H1 (cell line): ENCODE results near the gene NPNT. TPM values are rescaled to one million over a fixed set of nuclear protein-coding genes. Genes with fewer than 3 reads are reported as not detected.

ENCODE experiments used
- CTCF ChIA-PET: fragments of 300-600 bp; sonication (Branson Sonifier 250); formaldehyde crosslinking; loops from one replicate; lab custom pipeline; 2021; ENCODE audit not compliant: partially characterized antibody; lab: Charles Lee
- POLR2A ChIA-PET: fragments of 300-600 bp; sonication (Branson Sonifier 250); formaldehyde crosslinking; loops from one replicate; lab custom pipeline; 2021; ENCODE audit warnings: inconsistent platforms; ENCODE audit not compliant: partially characterized antibody; lab: Charles Lee
- DNase-seq, 2 experiments: peaks; one replicate each; pipeline versions ENCODE4 v3.0.0 to v3.0.0-alpha.2; 2010 to 2022; ENCODE audit warnings: low spot score in 2 of 2, low read depth in 1 of 2, mixed read lengths in 1 of 2
- FAIRE-seq: peaks from 2 replicates; lab custom pipeline; 2011; peaks lifted over from hg19 to GRCh38; lab: Jason Lieb, UNC
- H2AFZ ChIP-seq: 2 replicates; pipeline ENCODE4 v1.8.1; 2012; ENCODE audit warnings: low read length, inconsistent platforms
- H2AK5ac ChIP-seq: 2 replicates; pipeline ENCODE4 v1.6.1; 2013; ENCODE audit warnings: low read depth, low read length
- H2BK120ac ChIP-seq: replicated peaks from 2 replicates; pipeline ENCODE3; 2013; ENCODE audit warnings: low read depth, low read length, inconsistent platforms
- H2BK12ac ChIP-seq: 2 replicates; pipeline ENCODE4 v1.6.1; 2013; ENCODE audit warnings: low read depth, low read length
- H2BK15ac ChIP-seq: 2 replicates; pipeline ENCODE4 v1.6.1; 2013; ENCODE audit warnings: low read length
- H2BK20ac ChIP-seq: 2 replicates; pipeline ENCODE4 v1.6.1; 2013; ENCODE audit warnings: low read length
- H2BK5ac ChIP-seq: 2 replicates; pipeline ENCODE4 v1.6.1; 2013; ENCODE audit warnings: low read depth, low read length
- H3K14ac ChIP-seq: 2 replicates; pipeline ENCODE4 v1.6.1; 2013; ENCODE audit warnings: inconsistent platforms; ENCODE audit not compliant: insufficient read length
- H3K18ac ChIP-seq: 2 replicates; pipeline ENCODE4 v1.6.1; 2013; ENCODE audit warnings: low read length; ENCODE audit errors: extremely low read depth
- H3K23ac ChIP-seq: 2 replicates; pipeline ENCODE4 v1.6.1; 2013; ENCODE audit warnings: inconsistent platforms; ENCODE audit not compliant: insufficient read length
- H3K23me2 ChIP-seq: 2 replicates; pipeline ENCODE4 v1.6.1; 2013; ENCODE audit warnings: low read depth, low read length
- H3K27ac ChIP-seq: 2 replicates; pipeline ENCODE4 v1.6.1; 2011; ENCODE audit warnings: low read depth, low read length, inconsistent platforms
- H3K27me3 ChIP-seq, 4 experiments: replicated peaks in 1 of 4; 1 replicate in 1 of 4; 2 replicates in 3 of 4; pipeline versions ENCODE4 v1.6.1 to v1.8.1; 2011 to 2013; ENCODE audit warnings: low read length in 3 of 4, mild to moderate bottlenecking in 3 of 4, inconsistent platforms in 2 of 4, mixed read lengths in 2 of 4, moderate library complexity in 1 of 4; ENCODE audit not compliant: control insufficient read depth in 3 of 4, insufficient read depth in 3 of 4; ENCODE audit errors: extremely low read depth in 1 of 4
- H3K36me3 ChIP-seq, 4 experiments: 2 replicates each; pipeline versions ENCODE4 v1.6.1 to v1.8.1; 2011 to 2013; ENCODE audit warnings: mild to moderate bottlenecking in 4 of 4, low read length in 3 of 4, moderate library complexity in 2 of 4, control low read depth in 1 of 4, inconsistent platforms in 1 of 4; ENCODE audit not compliant: insufficient read depth in 4 of 4, control insufficient read depth in 2 of 4
- H3K4ac ChIP-seq: replicated peaks from 2 replicates; pipeline ENCODE3; 2013; ENCODE audit warnings: low read length, low read depth, mixed read lengths, inconsistent platforms; ENCODE audit not compliant: insufficient read length
- H3K4me1 ChIP-seq, 4 experiments: replicated peaks in 1 of 4; 1 replicate in 1 of 4; 2 replicates in 3 of 4; pipeline versions ENCODE4 v1.6.1 to v1.8.1; 2011 to 2013; ENCODE audit warnings: low read length in 3 of 4, inconsistent platforms in 2 of 4, mixed read lengths in 1 of 4; ENCODE audit not compliant: insufficient read depth in 4 of 4, control insufficient read depth in 3 of 4
- H3K4me2 ChIP-seq, 2 experiments: 2 replicates each; pipeline versions ENCODE4 v1.6.1 to v1.8.1; 2011 to 2013; ENCODE audit warnings: low read depth in 2 of 2, low read length in 2 of 2, control low read depth in 1 of 2, inconsistent platforms in 1 of 2, mild to moderate bottlenecking in 1 of 2; ENCODE audit not compliant: insufficient read depth in 1 of 2
- H3K4me3 ChIP-seq, 4 experiments: fragments of 200-600, 300-600 bp in 1 of 4; sonication (generic), shearing (Covaris generic), sonication (Bioruptor Twin) in 1 of 4; 2 replicates each; pipeline versions ENCODE4 v1.5.1 to v1.8.1; 2011 to 2016; ENCODE audit warnings: low read length in 4 of 4, low read depth in 3 of 4, control low read depth in 2 of 4, inconsistent platforms in 2 of 4, mild to moderate bottlenecking in 2 of 4, mixed read lengths in 1 of 4, moderate library complexity in 1 of 4; ENCODE audit not compliant: insufficient read depth in 2 of 4; ENCODE audit errors: extremely low read depth in 1 of 4
- H3K56ac ChIP-seq: replicated peaks from 2 replicates; pipeline ENCODE3; 2013; ENCODE audit warnings: low read depth, mild to moderate bottlenecking, mixed read lengths, low read length, inconsistent platforms; ENCODE audit not compliant: insufficient read length
- H3K79me1 ChIP-seq: 2 replicates; pipeline ENCODE4 v1.6.1; 2013; ENCODE audit warnings: low read depth, low read length, control low read depth
- H3K79me2 ChIP-seq, 2 experiments: 2 replicates each; pipeline versions ENCODE4 v1.6.1 to v1.8.1; 2012 to 2013; ENCODE audit warnings: low read length in 2 of 2, mild to moderate bottlenecking in 2 of 2, inconsistent platforms in 1 of 2; ENCODE audit not compliant: insufficient read depth in 2 of 2, control insufficient read depth in 1 of 2
- H3K9ac ChIP-seq, 4 experiments: replicated peaks in 1 of 4; 1 replicate in 1 of 4; 2 replicates in 3 of 4; pipeline versions ENCODE4 v1.6.1 to v1.8.1; 2011 to 2013; ENCODE audit warnings: low read depth in 3 of 4, low read length in 3 of 4, control low read depth in 2 of 4, mild to moderate bottlenecking in 2 of 4, moderate library complexity in 2 of 4, inconsistent platforms in 1 of 4; ENCODE audit errors: extremely low read depth in 1 of 4
- H3K9me3 ChIP-seq, 2 experiments: 2 replicates each; pipeline versions ENCODE4 v1.6.1 to v1.8.1; 2012 to 2013; ENCODE audit warnings: mild to moderate bottlenecking in 2 of 2, moderate library complexity in 2 of 2, control low read depth in 1 of 2, inconsistent platforms in 1 of 2, low read depth in 1 of 2, low read length in 1 of 2, mixed read lengths in 1 of 2; ENCODE audit not compliant: insufficient read depth in 2 of 2
- H4K20me1 ChIP-seq, 2 experiments: replicated peaks in 1 of 2; 2 replicates each; pipeline versions ENCODE3 to v1.8.1; 2011 to 2013; ENCODE audit warnings: inconsistent platforms in 2 of 2, low read length in 2 of 2, mild to moderate bottlenecking in 1 of 2; ENCODE audit not compliant: insufficient read depth in 2 of 2, control insufficient read depth in 1 of 2
- H4K5ac ChIP-seq: 2 replicates; pipeline ENCODE4 v1.6.1; 2013; ENCODE audit warnings: low read length, low read depth, mixed read lengths, inconsistent platforms; ENCODE audit not compliant: insufficient read length
- H4K8ac ChIP-seq: 2 replicates; pipeline ENCODE4 v1.8.0; 2013; ENCODE audit warnings: mild to moderate bottlenecking, moderate library complexity, low read length, inconsistent platforms; ENCODE audit not compliant: insufficient read depth; ENCODE audit errors: extremely low read depth
- H4K91ac ChIP-seq: replicated peaks from 2 replicates; pipeline ENCODE3; 2013; ENCODE audit warnings: low read length, mixed read lengths, inconsistent platforms; ENCODE audit not compliant: insufficient read length
- E2F6 ChIP-seq: IDR thresholded peaks from 2 replicates; pipeline ENCODE4 v1.6.1; 2012; ENCODE audit warnings: inconsistent platforms
- NANOG ChIP-seq: IDR thresholded peaks from 2 replicates; pipeline ENCODE4 v1.6.1; 2011; ENCODE audit warnings: low read length, low read depth, mild to moderate bottlenecking, inconsistent platforms; ENCODE audit not compliant: insufficient read depth, poor library complexity, severe bottlenecking
- YY1 ChIP-seq: IDR thresholded peaks from 2 replicates; pipeline ENCODE4 v1.6.1; 2011; ENCODE audit warnings: low read depth, mild to moderate bottlenecking, low read length
- WGBS, 2 experiments: shearing (Covaris generic) in 1 of 2; methylation state at CpG; one replicate each; pipeline versions ENCODE4 v1.1.6 to v1.1.7; 2013 to 2015; ENCODE audit warnings: low lambda C conversion rate in 2 of 2, mixed read lengths in 2 of 2, inconsistent platforms in 1 of 2, low coverage in 1 of 2, missing lambda C conversion rate in 1 of 2; ENCODE audit not compliant: insufficient replicate concordance in 2 of 2, insufficient coverage in 1 of 2, insufficient read length in 1 of 2; ENCODE audit errors: extremely low coverage in 1 of 2, missing lambda C conversion rate in 1 of 2; 5-methylcytosine and 5-hydroxymethylcytosine counted together
- polyA plus RNA-seq, 7 experiments: library from polyadenylated mRNA; depleted of rRNA in 3 of 7; stranded (reverse) in 5 of 7; unstranded in 2 of 7; fragments of >200 nt in 5 of 7; fragments of 200-250 nt in 2 of 7; gene quantifications; 1 replicate in 5 of 7; 2 replicates in 1 of 7; 4 replicates in 1 of 7; pipeline versions ENCODE4 v1.2.1 to v1.2.3, GENCODE V29; 2011 to 2013; ENCODE audit warnings: missing spikeins in 2 of 7, mixed read lengths in 2 of 7
- total RNA-seq: library from RNA; stranded (reverse); fragmentation: NEBNext Ultra II Directional; extraction: Animal tissue kit (Norgen Biotek cat#: 25700); gene quantifications from 2 replicates; pipeline ENCODE4 v1.2.1, GENCODE V29; 2021

Gene NPNT
- total and polyA plus RNA-seq, 2 of the 8 experiments (the other 6 are each of a cell fraction or from before 2014, with no cell fraction given), result 0.24 to 0.97 TPM

- no peak overlapping the region for H2BK15ac ChIP-seq
- no peak overlapping the region for H3K56ac ChIP-seq
- no peaks in the 10 kb centered on the region for H3K79me2 ChIP-seq
- H2BK5ac ChIP-seq, result peak overlapping the region; percentile 47; the same call in 1 of the 2 replicates
- H4K5ac ChIP-seq, result no peak overlapping the region
- peak overlapping the region; percentile 61 for H4K91ac ChIP-seq
- FAIRE-seq, result peak; percentile 7
- H4K20me1 ChIP-seq, result no peaks in the 10 kb centered on the region
- no peak overlapping the region for H3K14ac ChIP-seq
- no peak overlapping the region for H3K23ac ChIP-seq
- DNase-seq, result no peak
- H2AK5ac ChIP-seq, result no peak overlapping the region
- H3K79me1 ChIP-seq, result no peaks in the 10 kb centered on the region
- H3K4me1 ChIP-seq, result peaks cover 0 to 5% (median 2%) of the 10 kb centered on the region in 4 experiments; a peak in 2 of 7 replicates
- peak; percentile 14 for TF ChIP-seq NANOG
- no peak for TF ChIP-seq YY1
- 0 out of 2 replicates have a peak, but pooled peaks have one; percentile 14 for TF ChIP-seq E2F6
- no peaks in the 10 kb centered on the region; the same call in 1 of the 2 replicates for H3K23me2 ChIP-seq
- no peaks in the 10 kb centered on the region for H3K36me3 ChIP-seq
- 0 out of 2 replicates have a peak overlapping the region, but pooled peaks have one; percentile 21 for H3K18ac ChIP-seq
- H2BK12ac ChIP-seq, result peak overlapping the region; percentile 69; the same call in 1 of the 2 replicates
- no peak overlapping the region; the same call in 1 of the 2 replicates for H2BK20ac ChIP-seq
- no peaks in the 10 kb centered on the region for H3K27me3 ChIP-seq
- H3K9me3 ChIP-seq, result no peaks in the 10 kb centered on the region
- ChIA-PET POLR2A (no interaction called here), CTCF (interaction anchor here (0.7 kb wide), 1 partner anchor 332 kb away, joined by 3 read pairs; no protein-coding TSS in a partner anchor)
- no peak overlapping the region for H4K8ac ChIP-seq
- peak overlapping the region; percentile 77 for H2BK120ac ChIP-seq
- 76% methylated on average over 7 of the region's 7 CpGs; no CpG with 5 or more reads in 1 of the 2 experiments for WGBS, 2 experiments
- H3K4me2 ChIP-seq, result no peak overlapping the region
- H2AFZ ChIP-seq, result no peak overlapping the region
- no peak overlapping the region for H3K4me3 ChIP-seq
- H3K4ac ChIP-seq, result no peak overlapping the region
- H3K27ac ChIP-seq, result no peak overlapping the region
- H3K9ac ChIP-seq, result no peak overlapping the region
Measured at GRCh38 chr4:105998171-105999063, 103.1 kb downstream of the NPNT start.
